Osteocyte (in vitro differentiated cells): ENCODE results near the gene AATF. TPM values are rescaled to one million over a fixed set of nuclear protein-coding genes. Genes with fewer than 3 reads are reported as not detected.

ENCODE experiments used
- DNase-seq: peaks from one replicate; pipeline ENCODE4 v3.0.0; 2021; ENCODE audit warnings: mixed read lengths; ENCODE audit not compliant: unreplicated experiment; ENCODE audit errors: extremely low spot score
- H3K27ac Mint-ChIP-seq: one replicate; pipeline ENCODE4 v1.8.0; 2021; ENCODE audit warnings: mild to moderate bottlenecking, mixed read lengths; ENCODE audit not compliant: unreplicated experiment
- H3K27me3 Mint-ChIP-seq: one replicate; pipeline ENCODE4 v1.8.0; 2021; ENCODE audit warnings: mixed read lengths; ENCODE audit not compliant: unreplicated experiment
- H3K36me3 Mint-ChIP-seq: one replicate; pipeline ENCODE4 v1.8.0; 2021; ENCODE audit warnings: mixed read lengths; ENCODE audit not compliant: unreplicated experiment
- H3K4me1 Mint-ChIP-seq: one replicate; pipeline ENCODE4 v1.8.0; 2021; ENCODE audit warnings: mixed read lengths; ENCODE audit not compliant: unreplicated experiment
- H3K4me3 Mint-ChIP-seq: one replicate; pipeline ENCODE4 v1.8.0; 2021; ENCODE audit warnings: mild to moderate bottlenecking, moderate library complexity, mixed read lengths; ENCODE audit not compliant: unreplicated experiment
- H3K9me3 Mint-ChIP-seq: one replicate; pipeline ENCODE4 v1.8.0; 2021; ENCODE audit warnings: mixed read lengths; ENCODE audit not compliant: unreplicated experiment
- long read RNA-seq: library from polyadenylated mRNA; unstranded; transcript quantifications from one replicate; pipeline ENCODE4 v2.0.0, GENCODE V29; 2021
- total RNA-seq: library from RNA; stranded (reverse); gene quantifications from 2 replicates; pipeline ENCODE4 v1.2.1, GENCODE V29; 2021
- TF ChIP-seq, protein P1 (sequence below): fragments of 200-600 bp; sonication (generic); IDR thresholded peaks from 2 replicates; pipeline ENCODE4 v1.5.0; 2021; ENCODE audit warnings: antibody characterized with exemption, mild to moderate bottlenecking, moderate library complexity

The AATF gene, protein sequence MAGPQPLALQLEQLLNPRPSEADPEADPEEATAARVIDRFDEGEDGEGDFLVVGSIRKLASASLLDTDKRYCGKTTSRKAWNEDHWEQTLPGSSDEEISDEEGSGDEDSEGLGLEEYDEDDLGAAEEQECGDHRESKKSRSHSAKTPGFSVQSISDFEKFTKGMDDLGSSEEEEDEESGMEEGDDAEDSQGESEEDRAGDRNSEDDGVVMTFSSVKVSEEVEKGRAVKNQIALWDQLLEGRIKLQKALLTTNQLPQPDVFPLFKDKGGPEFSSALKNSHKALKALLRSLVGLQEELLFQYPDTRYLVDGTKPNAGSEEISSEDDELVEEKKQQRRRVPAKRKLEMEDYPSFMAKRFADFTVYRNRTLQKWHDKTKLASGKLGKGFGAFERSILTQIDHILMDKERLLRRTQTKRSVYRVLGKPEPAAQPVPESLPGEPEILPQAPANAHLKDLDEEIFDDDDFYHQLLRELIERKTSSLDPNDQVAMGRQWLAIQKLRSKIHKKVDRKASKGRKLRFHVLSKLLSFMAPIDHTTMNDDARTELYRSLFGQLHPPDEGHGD
- 39.6 and 42.8 TPM in 2 replicates for total RNA-seq
- long read RNA-seq, transcript AATF-208 (12 exons, 2,141 nt), result major isoform, 125 of 155 reads
- long read RNA-seq, partial matches to known transcripts, result 15 of 155 reads
- long read RNA-seq, other reads (novel, unspliced or antisense), result 14 of 155 reads

DNA sequence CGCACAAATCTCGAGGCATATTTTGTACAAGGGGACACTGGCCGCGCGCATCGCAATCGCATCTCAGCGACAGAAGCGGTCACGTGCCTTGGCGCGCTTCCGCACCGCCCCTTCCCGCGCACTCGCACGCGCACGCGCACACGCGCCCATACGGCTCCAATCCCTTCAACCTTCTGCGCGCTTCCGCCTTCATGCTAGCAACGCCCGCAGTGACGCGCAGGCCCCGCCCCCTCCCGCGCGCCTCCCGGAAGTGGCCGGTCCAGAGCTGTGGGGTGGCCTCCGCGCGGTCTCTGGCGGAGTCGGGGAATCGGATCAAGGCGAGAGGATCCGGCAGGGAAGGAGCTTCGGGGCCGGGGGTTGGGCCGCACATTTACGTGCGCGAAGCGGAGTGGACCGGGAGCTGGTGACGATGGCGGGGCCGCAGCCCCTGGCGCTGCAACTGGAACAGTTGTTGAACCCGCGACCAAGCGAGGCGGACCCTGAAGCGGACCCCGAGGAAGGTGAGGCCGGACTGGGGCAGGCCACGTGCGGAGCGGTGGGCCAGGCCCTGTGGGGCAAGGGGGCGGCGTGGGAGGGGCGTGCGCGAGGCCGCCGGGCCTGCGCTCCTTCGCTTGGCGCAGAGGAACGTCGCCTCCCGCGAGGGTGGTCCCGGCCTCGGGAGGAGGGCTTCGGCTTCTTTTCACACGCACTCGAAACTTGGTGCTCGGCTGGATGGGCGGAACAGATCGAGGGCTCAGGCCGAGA is at the start of gene AATF:
TSS of gene AATF (plus strand) at position 238 of the 744 bp plus-strand sequence. CDS start at position 410, 172 bp downstream.
- peaks cover 29% of the 10 kb centered on the region for H3K4me1 Mint-ChIP-seq
- H3K4me3 Mint-ChIP-seq, result peak within 1 kb of the TSS; percentile 95
- no peaks in the 10 kb centered on the region for H3K9me3 Mint-ChIP-seq
- TF ChIP-seq, protein P1, sequence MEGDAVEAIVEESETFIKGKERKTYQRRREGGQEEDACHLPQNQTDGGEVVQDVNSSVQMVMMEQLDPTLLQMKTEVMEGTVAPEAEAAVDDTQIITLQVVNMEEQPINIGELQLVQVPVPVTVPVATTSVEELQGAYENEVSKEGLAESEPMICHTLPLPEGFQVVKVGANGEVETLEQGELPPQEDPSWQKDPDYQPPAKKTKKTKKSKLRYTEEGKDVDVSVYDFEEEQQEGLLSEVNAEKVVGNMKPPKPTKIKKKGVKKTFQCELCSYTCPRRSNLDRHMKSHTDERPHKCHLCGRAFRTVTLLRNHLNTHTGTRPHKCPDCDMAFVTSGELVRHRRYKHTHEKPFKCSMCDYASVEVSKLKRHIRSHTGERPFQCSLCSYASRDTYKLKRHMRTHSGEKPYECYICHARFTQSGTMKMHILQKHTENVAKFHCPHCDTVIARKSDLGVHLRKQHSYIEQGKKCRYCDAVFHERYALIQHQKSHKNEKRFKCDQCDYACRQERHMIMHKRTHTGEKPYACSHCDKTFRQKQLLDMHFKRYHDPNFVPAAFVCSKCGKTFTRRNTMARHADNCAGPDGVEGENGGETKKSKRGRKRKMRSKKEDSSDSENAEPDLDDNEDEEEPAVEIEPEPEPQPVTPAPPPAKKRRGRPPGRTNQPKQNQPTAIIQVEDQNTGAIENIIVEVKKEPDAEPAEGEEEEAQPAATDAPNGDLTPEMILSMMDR, result no peak
- H3K36me3 Mint-ChIP-seq, result peaks cover 22% of the 10 kb centered on the region
- peak within 1 kb of the TSS; percentile 94 for H3K27ac Mint-ChIP-seq
- peaks cover 42% of the 10 kb centered on the region for H3K27me3 Mint-ChIP-seq
- peak; percentile 99 for DNase-seq

DNA sequence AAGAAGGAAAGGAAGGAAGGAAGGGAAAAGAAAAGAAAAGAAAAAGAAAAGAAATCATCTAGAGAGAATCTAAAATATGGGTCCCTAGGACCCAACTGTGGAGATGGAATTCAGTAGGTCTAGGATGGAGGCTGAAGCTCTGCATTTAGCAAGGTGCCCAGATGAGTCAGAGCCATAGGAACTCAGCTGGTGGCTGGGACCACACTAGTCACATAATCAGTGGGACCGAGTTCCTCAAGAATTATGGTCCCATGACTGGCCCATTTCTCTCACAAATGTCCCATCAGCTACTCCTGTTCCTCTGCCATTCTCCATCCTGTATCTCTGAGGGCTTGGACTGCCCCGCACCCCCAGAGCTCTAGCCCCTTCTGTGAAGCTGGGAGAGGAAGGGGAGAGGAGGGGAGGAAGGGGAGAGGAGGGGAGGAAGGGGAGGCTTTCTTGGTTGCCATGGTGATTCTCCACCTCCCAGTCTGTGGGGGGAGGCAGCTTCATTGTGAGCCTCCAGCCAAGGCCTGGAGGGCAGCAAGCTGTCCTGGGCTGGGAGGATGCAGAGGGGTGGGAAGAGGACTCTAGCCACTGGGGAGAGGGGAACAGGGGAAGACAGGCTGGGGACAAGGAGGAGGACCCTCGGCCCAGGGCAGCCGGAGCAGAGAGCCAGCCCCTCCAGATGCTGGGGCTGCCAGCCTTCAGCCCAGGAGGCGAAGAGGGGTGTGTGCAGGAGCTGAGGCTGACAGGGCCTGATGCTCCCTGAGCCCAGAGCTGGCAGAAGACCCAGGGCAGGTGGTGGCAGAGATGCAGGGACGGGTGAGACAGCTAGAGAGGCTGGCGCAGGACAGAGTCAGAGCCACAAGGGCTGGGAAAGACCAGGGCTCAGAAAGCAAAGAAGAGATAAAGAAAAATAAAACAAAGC is 49.2 kb upstream of the AATF start:
- TF ChIP-seq, protein P1, result no peak
- no peak for DNase-seq
- no peak overlapping the region for H3K4me3 Mint-ChIP-seq
- no peaks in the 10 kb centered on the region for H3K9me3 Mint-ChIP-seq
- peaks cover 2% of the 10 kb centered on the region for H3K4me1 Mint-ChIP-seq
- peaks cover 20% of the 10 kb centered on the region for H3K27me3 Mint-ChIP-seq
- no peak overlapping the region for H3K27ac Mint-ChIP-seq
- H3K36me3 Mint-ChIP-seq, result no peaks in the 10 kb centered on the region

DNA sequence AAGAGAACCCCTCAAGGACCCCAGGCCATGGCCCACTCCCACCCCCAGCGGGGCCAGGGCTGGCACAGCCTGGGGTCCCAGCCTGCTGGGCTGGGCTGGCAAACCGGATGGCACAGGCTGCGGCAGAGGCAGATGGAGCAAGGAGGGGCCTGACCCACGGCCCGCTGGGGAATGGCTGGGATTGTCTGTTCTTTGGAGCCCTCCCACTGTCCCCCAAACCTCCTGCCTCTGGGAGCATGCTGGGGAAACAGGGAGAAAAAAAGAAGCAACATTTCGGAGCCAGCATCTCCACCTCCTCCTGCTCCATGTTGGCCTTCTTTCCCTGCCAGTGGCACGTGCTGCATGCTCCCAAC is 48.6 kb upstream of the AATF start:
- Mint-ChIP-seq H3K4me1 (peaks cover 2% of the 10 kb centered on the region), H3K9me3 (no peaks in the 10 kb centered on the region), H3K4me3 (no peak overlapping the region), H3K27ac (no peak overlapping the region), H3K36me3 (no peaks in the 10 kb centered on the region), H3K27me3 (peaks cover 19% of the 10 kb centered on the region)
- no peak for DNase-seq
- TF ChIP-seq, protein P1, result no peak

DNA sequence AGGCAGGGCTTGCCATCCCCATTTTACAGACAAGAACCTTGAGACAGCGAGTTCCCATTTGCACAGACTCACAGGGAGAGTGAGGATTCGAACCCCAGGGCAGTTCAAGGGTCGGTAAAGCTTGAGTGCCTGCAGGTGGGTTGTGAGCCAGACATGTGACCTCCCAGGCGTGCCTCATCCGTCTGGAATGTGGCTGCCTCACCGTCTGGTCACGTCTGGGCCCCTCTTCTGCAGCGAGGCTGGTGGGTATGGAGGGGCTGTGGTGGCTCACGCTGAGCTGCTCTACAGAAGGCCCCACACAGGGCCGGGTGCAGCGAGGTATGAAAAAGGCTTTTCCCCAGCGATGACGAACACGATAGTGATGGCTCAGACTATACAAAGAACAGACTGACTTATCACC is 47.2 kb upstream of the AATF start:
- Mint-ChIP-seq H3K9me3 (no peaks in the 10 kb centered on the region), H3K36me3 (no peaks in the 10 kb centered on the region), H3K27ac (no peak overlapping the region), H3K27me3 (peaks cover 15% of the 10 kb centered on the region), H3K4me3 (no peak overlapping the region), H3K4me1 (peaks cover 2% of the 10 kb centered on the region)
- DNase-seq, result no peak
- TF ChIP-seq, protein P1, result no peak
